Lung (tissue), 12 donors: ENCODE measurements around the gene TPBG. TPM values are rescaled to one million over a fixed set of nuclear protein-coding genes. Genes with fewer than 3 reads are reported as not detected.

Experiments used
- ATAC-seq: fragments of 200-7000 bp; cut with Tn5 transposase; one replicate; pipeline ENCODE4 v1.9.1; 2020; ENCODE audit warnings: moderate number of reproducible peaks; ENCODE audit not compliant: insufficient read depth, low FRiP score
- DNase-seq, 3 donors: peaks; one replicate each; pipeline ENCODE4 v3.0.0-alpha.2; 2013 to 2017
- H3K27ac ChIP-seq, 2 donors: one replicate each; pipeline ENCODE4 v1.5.1; 2013; ENCODE audit warnings: mild to moderate bottlenecking in 2 of 2, moderate library complexity in 2 of 2, control low read depth in 1 of 2, inconsistent platforms in 1 of 2, low read depth in 1 of 2, low read length in 1 of 2
- H3K27me3 ChIP-seq, 3 donors: one replicate each; pipeline ENCODE4 v1.5.1; 2013; ENCODE audit warnings: low read length in 2 of 3; ENCODE audit not compliant: control insufficient read depth in 3 of 3, insufficient read depth in 3 of 3
- H3K36me3 ChIP-seq, 4 donors: one replicate each; pipeline ENCODE4 v1.5.1; 2013; ENCODE audit warnings: low read length in 4 of 4, mild to moderate bottlenecking in 1 of 4, moderate library complexity in 1 of 4; ENCODE audit not compliant: control insufficient read depth in 4 of 4, insufficient read depth in 4 of 4
- H3K4me1 ChIP-seq, 5 donors: one replicate each; pipeline ENCODE4 v1.5.1; 2013; ENCODE audit warnings: low read length in 5 of 5, mild to moderate bottlenecking in 2 of 5, moderate library complexity in 1 of 5; ENCODE audit not compliant: control insufficient read depth in 5 of 5, insufficient read depth in 5 of 5
- H3K4me3 ChIP-seq: one replicate; pipeline ENCODE4 v1.5.1; 2013; ENCODE audit warnings: mild to moderate bottlenecking, control low read depth, moderate library complexity
- H3K9ac ChIP-seq, 2 donors: one replicate each; pipeline ENCODE4 v1.5.1; 2013; ENCODE audit warnings: low read length in 2 of 2, control low read depth in 1 of 2; ENCODE audit not compliant: insufficient read depth in 1 of 2
- H3K9me3 ChIP-seq, 4 donors: one replicate each; pipeline ENCODE4 v1.5.1; 2013; ENCODE audit warnings: low read length in 3 of 4, mild to moderate bottlenecking in 1 of 4, moderate library complexity in 1 of 4; ENCODE audit not compliant: control insufficient read depth in 4 of 4, insufficient read depth in 3 of 4
- WGBS, 2 donors: extraction: QIAGEN DNeasy Blood & Tissue Kit; methylation state at CpG; one replicate each; pipeline ENCODE4 v1.1.7; 2013; 5-methylcytosine and 5-hydroxymethylcytosine counted together
- polyA plus RNA-seq, 2 donors: library from polyadenylated mRNA; stranded (reverse); fragments of 200-250 nt; gene quantifications; one replicate each; pipeline ENCODE4 v1.2.1, GENCODE V29; 2013
- total RNA-seq, 2 donors: library from RNA; depleted of rRNA in 1 of 2; stranded (reverse); fragments of >200 nt in 1 of 2; gene quantifications; one replicate each; pipeline ENCODE4 v1.2.1, GENCODE V29; 2014 to 2021
- TF ChIP-seq, protein P1 (sequence below): IDR thresholded peaks from 2 replicates; pipeline ENCODE4 v1.5.1; 2012; ENCODE audit warnings: mild to moderate bottlenecking; ENCODE audit errors: control extremely low read depth, extremely low read depth
- donor health status: control.
- donor health status: control.
- donor health status: Bipolar disorder and iron deficiency.
- donor health status: healthy.
- donor health status: DM: yes; HTN: yes; CAD: no.

TPBG gene
- total and polyA plus RNA-seq, 4 donors, result 6.1 to 14.4 (median 9.1) TPM

GRCh38 chr6:82364087-82365015 is 734 bp downstream of the TPBG start:
- DNase-seq, result peak; percentile 47 to 63 (median 57)
- H3K9me3 ChIP-seq, result no peaks in the 10 kb centered on the region
- H3K36me3 ChIP-seq, result no peaks in the 10 kb centered on the region
- H3K4me1 ChIP-seq, result peaks cover 0 to 8% (median 0%) of the 10 kb centered on the region in 5 donors
- peaks cover 0 to 36% (median 34%) of the 10 kb centered on the region in 3 donors for H3K27me3 ChIP-seq
- WGBS, 2 donors, result 1% methylated on average over 88 of the region's 88 CpGs
- H3K27ac ChIP-seq, result peak overlapping the region in 1 of 2 donors; percentile 65
- ATAC-seq, result peak; percentile 83
- H3K4me3 ChIP-seq, result peak overlapping the region; percentile 66
- H3K9ac ChIP-seq, result peak overlapping the region in 1 of 2 donors; percentile 29
- TF ChIP-seq, protein P1, sequence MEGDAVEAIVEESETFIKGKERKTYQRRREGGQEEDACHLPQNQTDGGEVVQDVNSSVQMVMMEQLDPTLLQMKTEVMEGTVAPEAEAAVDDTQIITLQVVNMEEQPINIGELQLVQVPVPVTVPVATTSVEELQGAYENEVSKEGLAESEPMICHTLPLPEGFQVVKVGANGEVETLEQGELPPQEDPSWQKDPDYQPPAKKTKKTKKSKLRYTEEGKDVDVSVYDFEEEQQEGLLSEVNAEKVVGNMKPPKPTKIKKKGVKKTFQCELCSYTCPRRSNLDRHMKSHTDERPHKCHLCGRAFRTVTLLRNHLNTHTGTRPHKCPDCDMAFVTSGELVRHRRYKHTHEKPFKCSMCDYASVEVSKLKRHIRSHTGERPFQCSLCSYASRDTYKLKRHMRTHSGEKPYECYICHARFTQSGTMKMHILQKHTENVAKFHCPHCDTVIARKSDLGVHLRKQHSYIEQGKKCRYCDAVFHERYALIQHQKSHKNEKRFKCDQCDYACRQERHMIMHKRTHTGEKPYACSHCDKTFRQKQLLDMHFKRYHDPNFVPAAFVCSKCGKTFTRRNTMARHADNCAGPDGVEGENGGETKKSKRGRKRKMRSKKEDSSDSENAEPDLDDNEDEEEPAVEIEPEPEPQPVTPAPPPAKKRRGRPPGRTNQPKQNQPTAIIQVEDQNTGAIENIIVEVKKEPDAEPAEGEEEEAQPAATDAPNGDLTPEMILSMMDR, result no peak

DNA sequence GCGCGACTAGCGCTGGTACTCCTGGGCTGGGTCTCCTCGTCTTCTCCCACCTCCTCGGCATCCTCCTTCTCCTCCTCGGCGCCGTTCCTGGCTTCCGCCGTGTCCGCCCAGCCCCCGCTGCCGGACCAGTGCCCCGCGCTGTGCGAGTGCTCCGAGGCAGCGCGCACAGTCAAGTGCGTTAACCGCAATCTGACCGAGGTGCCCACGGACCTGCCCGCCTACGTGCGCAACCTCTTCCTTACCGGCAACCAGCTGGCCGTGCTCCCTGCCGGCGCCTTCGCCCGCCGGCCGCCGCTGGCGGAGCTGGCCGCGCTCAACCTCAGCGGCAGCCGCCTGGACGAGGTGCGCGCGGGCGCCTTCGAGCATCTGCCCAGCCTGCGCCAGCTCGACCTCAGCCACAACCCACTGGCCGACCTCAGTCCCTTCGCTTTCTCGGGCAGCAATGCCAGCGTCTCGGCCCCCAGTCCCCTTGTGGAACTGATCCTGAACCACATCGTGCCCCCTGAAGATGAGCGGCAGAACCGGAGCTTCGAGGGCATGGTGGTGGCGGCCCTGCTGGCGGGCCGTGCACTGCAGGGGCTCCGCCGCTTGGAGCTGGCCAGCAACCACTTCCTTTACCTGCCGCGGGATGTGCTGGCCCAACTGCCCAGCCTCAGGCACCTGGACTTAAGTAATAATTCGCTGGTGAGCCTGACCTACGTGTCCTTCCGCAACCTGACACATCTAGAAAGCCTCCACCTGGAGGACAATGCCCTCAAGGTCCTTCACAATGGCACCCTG is 1.6 kb downstream of the TPBG start:
- H3K4me3 ChIP-seq, result peak overlapping the region; percentile 66
- DNase-seq, result peak in 2 of 3 donors; percentile 26 to 30
- H3K36me3 ChIP-seq, result no peaks in the 10 kb centered on the region
- 6 to 9% methylated on average over 60 to 67 of the region's 67 CpGs for WGBS, 2 donors
- no peaks in the 10 kb centered on the region for H3K9me3 ChIP-seq
- TF ChIP-seq, protein P1, result no peak
- peak; percentile 49 for ATAC-seq
- peaks cover 0 to 8% (median 0%) of the 10 kb centered on the region in 5 donors for H3K4me1 ChIP-seq
- peak overlapping the region in 1 of 2 donors; percentile 26 for H3K27ac ChIP-seq
- H3K27me3 ChIP-seq, result peaks cover 0 to 35% (median 34%) of the 10 kb centered on the region in 3 donors
- H3K9ac ChIP-seq, result peak overlapping the region in 1 of 2 donors; percentile 29

- no peak for ATAC-seq
Observed at GRCh38 chr6:82367704-82368103, 4.1 kb downstream of the TPBG start.

More at GRCh38 chr6:82367704-82368103, 4.1 kb downstream of the TPBG start:
- Histone ChIP-seq H3K4me1 (peaks cover 0 to 8% (median 0%) of the 10 kb centered on the region in 5 donors), H3K27me3 (peaks cover 0 to 22% (median 13%) of the 10 kb centered on the region in 3 donors), H3K27ac (no peak overlapping the region), H3K9ac (no peak overlapping the region), H3K36me3 (no peaks in the 10 kb centered on the region), H3K4me3 (no peak overlapping the region), H3K9me3 (no peaks in the 10 kb centered on the region)
- DNase-seq, result no peak
- TF ChIP-seq, protein P1, result no peak
